Kidney epithelial cell (primary cell): ENCODE measurements around the gene PRSS38. TPM values are rescaled to one million over a fixed set of nuclear protein-coding genes. Genes with fewer than 3 reads are reported as not detected.

Experiments used
- DNase-seq: peaks from one replicate; pipeline ENCODE4 v3.0.0-alpha.2; 2010; ENCODE audit warnings: low read depth
- H3K27me3 ChIP-seq: 2 replicates; pipeline ENCODE4 v1.6.0; 2011; ENCODE audit warnings: low read length; ENCODE audit not compliant: control insufficient read depth, insufficient read depth
- H3K36me3 ChIP-seq: 2 replicates; pipeline ENCODE4 v1.5.1; 2011; ENCODE audit warnings: low read length; ENCODE audit not compliant: control insufficient read depth, insufficient read depth
- H3K4me3 ChIP-seq: 2 replicates; pipeline ENCODE4 v1.5.1; 2011; ENCODE audit warnings: low read depth, mild to moderate bottlenecking, control low read depth, low read length
- CTCF ChIP-seq: IDR thresholded peaks from 2 replicates; pipeline ENCODE4 v1.5.1; 2011; ENCODE audit warnings: mild to moderate bottlenecking, moderate library complexity, low read length, control low read depth, inconsistent platforms; ENCODE audit not compliant: insufficient read depth, poor library complexity, severe bottlenecking
- total RNA-seq: library from RNA; depleted of rRNA; stranded (reverse); fragments of >200 nt; gene quantifications from 2 replicates; pipeline ENCODE4 v1.2.3, GENCODE V29; 2015

PRSS38 gene
- total RNA-seq, 1 donor from 2014 or later = not detected

GRCh38 chr1:227891223-227891954, 75.9 kb downstream of the PRSS38 start:
- Histone ChIP-seq H3K27me3 (peaks cover 16% of the 10 kb centered on the region), H3K36me3 (no peaks in the 10 kb centered on the region), H3K4me3 (no peak overlapping the region)
- TF ChIP-seq CTCF = no peak
- no peak for DNase-seq

GRCh38 chr1:227891955-227892488, 76.5 kb downstream of the PRSS38 start:
- H3K4me3 ChIP-seq = no peak overlapping the region
- H3K36me3 ChIP-seq = no peaks in the 10 kb centered on the region
- no peak for TF ChIP-seq CTCF
- peaks cover 15% of the 10 kb centered on the region for H3K27me3 ChIP-seq
- no peak for DNase-seq

GRCh38 chr1:227892489-227893299, 77.2 kb downstream of the PRSS38 start:
- no peak for TF ChIP-seq CTCF
- no peaks in the 10 kb centered on the region for H3K36me3 ChIP-seq
- DNase-seq = no peak
- H3K4me3 ChIP-seq = no peak overlapping the region
- peaks cover 8% of the 10 kb centered on the region for H3K27me3 ChIP-seq

GRCh38 chr1:227893300-227893948, 77.9 kb downstream of the PRSS38 start:
- TF ChIP-seq CTCF = no peak
- Histone ChIP-seq H3K4me3 (no peak overlapping the region), H3K27me3 (peaks cover 6% of the 10 kb centered on the region), H3K36me3 (no peaks in the 10 kb centered on the region)
- DNase-seq = no peak

GRCh38 chr1:227893949-227894721, 78.7 kb downstream of the PRSS38 start:
- no peak overlapping the region for H3K4me3 ChIP-seq
- H3K27me3 ChIP-seq = peaks cover 6% of the 10 kb centered on the region
- H3K36me3 ChIP-seq = no peaks in the 10 kb centered on the region
- DNase-seq = no peak
- TF ChIP-seq CTCF = no peak
